Activated T-helper 9 cell treated with anti-CD3 and anti-CD28 coated beads, Interleukin-2, amount 50 U/mL, for 16 hours (primary cell): ENCODE results near the gene SURF6.
"Not testable (repeated sequence)": the region's sequence is repeated elsewhere in the genome, so short reads cannot be mapped to it uniquely, and the experiment has no call there.

Experiments
- DNase-seq: peaks from one replicate; pipeline ENCODE4 v3.0.0-alpha.2; 2020; ENCODE audit warnings: low read depth

The SURF6 gene

GRCh38 chr9:133286523-133286922, 49.5 kb downstream of the SURF6 start:
- no peak for DNase-seq

- no peak for DNase-seq
These were observed 50.7 kb downstream of the SURF6 start for GRCh38 chr9:133285252-133285775.

GRCh38 chr9:133284362-133284761, 51.6 kb downstream of the SURF6 start:
- no peak for DNase-seq

GRCh38 chr9:133283255-133284032, 52.5 kb downstream of the SURF6 start:
- not testable (repeated sequence) for DNase-seq

- DNase-seq, result no peak
These were observed 53.3 kb downstream of the SURF6 start for GRCh38 chr9:133282464-133283238.

GRCh38 chr9:133280392-133280791, 55.6 kb downstream of the SURF6 start:
- DNase-seq, result no peak
